GM11168 (cell line): Measurements from ENCODE around the gene MYO16.
"Not testable (repeated sequence)": the region's sequence is repeated elsewhere in the genome, so short reads cannot be mapped to it uniquely, and the experiment has no call there.

Experiments used
- in situ Hi-C: fragments of 300-500 bp; cut with MboI; formaldehyde crosslinking; loops from one replicate; pipeline ENCODE4 v1.12.0; 2022; ENCODE audit warnings: low sequenced_read_pairs; ENCODE audit not compliant: unreplicated experiment

MYO16 gene

DNA sequence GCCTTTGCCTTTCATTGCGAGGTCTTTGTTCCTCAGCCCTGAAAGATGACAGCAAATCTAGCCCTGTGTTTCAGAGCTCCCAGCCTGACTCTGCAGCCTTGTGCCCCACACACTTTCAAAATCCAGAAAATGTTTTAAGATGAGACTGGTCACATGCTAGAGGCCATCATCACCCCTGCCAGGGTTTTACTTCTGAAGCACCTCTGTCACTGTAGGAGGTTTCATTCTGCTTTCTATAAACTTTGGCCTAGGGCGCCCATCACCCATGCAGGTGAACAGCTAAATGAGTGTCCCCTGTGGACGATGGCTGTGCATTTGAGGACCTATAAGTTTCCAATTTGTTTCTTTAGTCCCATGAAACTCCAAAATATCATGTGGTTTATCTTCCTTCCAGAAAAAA lies 574.2 kb downstream of the MYO16 start:
- in situ Hi-C loops, result no loop called here

- in situ Hi-C loops, result no loop called here
Measured at GRCh38 chr13:109204252-109204651, 574.8 kb downstream of the MYO16 start.

GRCh38 chr13:109204657-109205056 lies 575.2 kb downstream of the MYO16 start:
- in situ Hi-C loops, result no loop called here

GRCh38 chr13:109205315-109205714 lies 575.9 kb downstream of the MYO16 start:
- in situ Hi-C loops, result no loop called here

DNA sequence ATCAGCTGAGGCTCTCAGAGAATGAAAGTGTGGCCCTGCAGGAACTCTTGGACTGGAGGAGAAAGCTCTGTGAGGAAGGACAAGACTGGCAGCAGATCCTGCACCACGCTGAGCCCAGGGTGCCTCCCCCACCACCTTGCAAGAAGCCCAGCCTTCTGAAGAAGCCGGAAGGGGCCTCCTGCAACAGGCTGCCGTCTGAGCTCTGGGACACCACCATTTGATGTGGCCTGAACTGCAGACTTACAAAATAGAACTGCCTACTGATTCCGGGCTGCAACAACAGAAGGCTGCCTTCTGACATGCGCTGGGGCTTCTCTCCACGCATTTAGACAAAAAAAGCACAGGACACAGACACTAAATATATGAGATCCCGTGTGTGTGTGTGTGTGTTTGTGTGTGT lies 577.2 kb downstream of the MYO16 start:
- in situ Hi-C loops, result no loop called here

- in situ Hi-C loops, result no loop called here
Measured at GRCh38 chr13:109207622-109208021, 578.2 kb downstream of the MYO16 start.

DNA sequence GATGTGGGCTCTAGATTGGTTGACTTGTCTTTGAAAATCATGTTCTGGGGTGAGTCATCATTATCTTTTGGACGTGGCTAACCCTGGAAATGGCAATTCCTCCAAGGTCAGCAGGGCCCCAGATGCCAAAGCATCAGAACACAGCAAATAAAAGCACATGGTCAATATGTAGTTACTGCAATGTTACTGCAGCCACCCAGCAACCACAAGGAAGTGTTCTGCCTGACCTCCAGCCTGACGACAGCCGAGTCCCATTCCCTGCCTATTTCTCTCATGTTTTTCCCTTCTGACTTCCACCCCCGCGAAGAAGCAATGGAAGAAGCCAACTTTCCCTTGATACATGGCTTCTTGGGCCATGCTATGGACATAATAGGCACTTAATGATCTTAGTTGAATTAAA lies 579.1 kb downstream of the MYO16 start:
- in situ Hi-C loops, result no loop called here

DNA sequence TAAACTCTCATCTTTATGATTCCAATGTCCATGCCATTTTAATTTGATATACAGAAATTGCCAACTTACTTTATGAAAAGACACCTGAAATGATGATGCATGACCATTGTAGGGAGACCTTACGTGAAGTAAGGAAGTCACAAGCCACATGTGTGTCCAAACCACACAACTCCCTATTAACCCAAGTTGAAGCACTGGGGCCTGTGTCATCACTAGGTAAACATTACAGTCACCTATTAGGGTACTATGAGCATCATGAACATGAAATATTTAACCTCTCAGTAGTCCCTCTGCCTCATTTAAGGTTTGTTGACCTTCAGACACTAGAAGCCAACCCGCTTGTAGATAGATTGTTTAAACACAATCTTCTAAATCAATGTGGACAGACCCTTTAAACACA lies 580.1 kb downstream of the MYO16 start:
- in situ Hi-C loops, result no loop called here

GRCh38 chr13:109211616-109212015 lies 582.2 kb downstream of the MYO16 start:
- in situ Hi-C loops, result no loop called here

DNA sequence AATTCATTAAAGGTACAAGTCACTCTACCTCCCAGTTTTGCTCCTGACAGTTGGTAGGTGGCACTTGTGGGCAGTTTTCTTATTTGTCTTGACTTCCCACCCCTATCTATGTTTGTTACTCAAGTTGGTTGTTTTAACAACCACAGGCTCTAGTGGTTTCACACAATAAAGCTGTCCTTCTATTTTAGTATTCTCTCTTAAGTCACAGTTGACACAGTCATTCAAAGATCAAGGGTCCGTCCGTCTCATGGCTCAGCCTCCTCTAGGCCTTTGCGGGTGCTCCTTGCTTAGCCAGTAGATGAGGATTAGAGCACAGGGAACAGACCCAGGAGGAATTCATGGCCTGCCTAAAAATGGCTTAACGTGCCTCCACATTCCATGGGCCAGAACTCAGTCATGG lies 583.2 kb downstream of the MYO16 start:
- in situ Hi-C loops, result no loop called here

DNA sequence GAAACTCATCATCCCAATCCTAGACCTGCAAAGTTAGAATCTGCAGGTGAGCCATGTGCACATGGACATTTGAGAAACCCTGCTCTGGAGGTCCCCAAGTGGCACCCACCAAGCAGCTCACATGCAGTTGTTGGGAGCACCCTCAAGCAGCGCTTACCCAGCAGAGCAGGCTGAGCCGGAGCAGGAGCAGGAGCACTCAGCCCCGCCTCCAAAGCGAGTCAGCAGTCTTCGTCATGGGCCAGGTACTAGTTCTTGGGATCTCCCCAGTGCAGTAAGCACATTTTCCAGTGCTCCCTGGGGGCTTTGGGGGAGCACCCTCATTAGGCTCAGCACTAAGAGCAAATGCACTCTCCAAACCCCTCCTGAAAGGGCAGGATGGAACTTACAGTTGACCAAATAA lies 584.3 kb downstream of the MYO16 start:
- in situ Hi-C loops, result no loop called here

GRCh38 chr13:109214393-109214792 lies 585.0 kb downstream of the MYO16 start:
- in situ Hi-C loops, result no loop called here

- in situ Hi-C loops, result no loop called here
Measured at GRCh38 chr13:109215377-109215776, 586.0 kb downstream of the MYO16 start.

DNA sequence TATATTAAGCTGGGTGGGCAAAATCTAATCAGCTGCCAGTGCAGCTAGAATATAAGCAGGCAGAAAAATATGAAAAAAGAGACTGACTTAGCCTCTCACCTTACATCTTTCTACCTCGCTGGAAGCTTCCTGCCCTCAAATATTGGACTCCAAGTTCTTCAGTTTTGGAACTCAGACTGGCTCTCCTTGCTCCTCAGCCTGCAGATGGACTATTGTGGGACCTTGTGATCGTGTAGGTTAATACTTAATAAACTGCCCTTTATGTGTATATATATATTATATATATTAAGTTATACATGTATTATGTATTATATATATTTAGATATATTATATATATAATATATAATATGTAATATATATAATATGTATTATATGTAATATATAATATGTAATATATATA lies 588.1 kb downstream of the MYO16 start:
- in situ Hi-C loops, result not testable (repeated sequence)

DNA sequence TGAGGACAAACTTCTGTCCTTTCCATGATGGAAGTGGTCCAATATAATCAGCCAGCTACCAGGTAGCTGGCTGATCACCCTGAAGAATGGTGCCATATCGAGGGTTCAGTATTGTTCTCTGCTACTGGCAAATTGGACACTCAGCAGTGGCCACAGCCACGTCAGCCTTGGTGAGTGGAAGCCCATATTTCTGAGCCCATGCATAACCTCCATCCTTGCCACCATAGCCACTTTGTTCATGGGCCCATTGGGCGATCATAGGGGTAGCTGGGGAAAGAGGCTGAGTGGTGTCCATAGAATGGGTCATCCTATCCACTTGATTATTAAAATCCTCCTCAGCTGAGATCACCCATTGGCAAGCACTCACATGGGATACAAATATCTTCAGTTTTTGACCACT lies 591.2 kb downstream of the MYO16 start:
- in situ Hi-C loops, result no loop called here

- in situ Hi-C loops, result no loop called here
Measured at GRCh38 chr13:109224033-109224432, 594.6 kb downstream of the MYO16 start.

DNA sequence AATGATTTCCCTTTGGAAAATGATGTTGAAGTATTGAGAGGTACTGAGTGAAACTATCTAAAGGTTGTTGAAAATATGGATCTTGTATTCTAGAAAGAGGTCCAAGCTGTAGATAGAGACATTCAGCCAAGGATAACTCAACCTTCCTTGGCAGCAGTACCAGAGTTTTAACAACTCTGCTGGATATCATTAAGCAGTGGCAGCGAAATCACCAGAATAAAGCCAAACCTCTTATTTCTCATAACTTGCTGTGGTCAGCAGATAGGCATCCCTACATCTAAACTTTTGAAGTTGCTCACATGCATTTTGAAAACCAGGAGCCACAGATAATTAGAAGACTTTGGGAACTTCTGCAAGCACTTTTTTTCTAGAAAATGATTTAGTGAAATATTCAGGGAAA lies 597.2 kb downstream of the MYO16 start:
- in situ Hi-C loops, result no loop called here

DNA sequence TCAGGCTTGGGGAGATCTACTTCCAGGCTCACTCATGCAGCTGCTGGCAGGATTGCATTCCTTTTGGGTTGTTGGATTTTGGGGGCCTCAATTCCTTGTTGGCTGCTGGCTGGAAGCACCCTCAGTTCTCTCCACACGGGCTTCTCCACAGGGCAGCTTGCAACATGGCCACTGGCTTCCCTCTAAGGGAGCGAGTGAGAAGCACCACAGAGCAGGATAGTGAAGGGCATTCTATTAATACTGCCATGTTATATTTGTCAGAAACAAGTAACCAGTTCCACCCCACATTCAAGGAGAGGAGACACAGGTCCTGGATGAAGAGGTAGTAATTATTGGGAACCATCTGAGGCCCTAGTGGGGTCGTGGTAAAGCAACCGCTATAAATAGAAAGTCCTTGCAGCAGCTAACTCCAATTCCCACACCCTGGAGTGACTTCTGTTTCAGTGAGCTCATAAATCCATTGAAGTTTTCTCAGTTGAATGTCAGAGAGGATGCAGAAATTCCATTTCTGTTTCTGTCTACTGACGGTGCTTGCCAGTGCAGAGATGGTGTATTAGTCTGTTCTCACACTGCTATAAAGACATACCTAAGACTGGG lies 598.0 kb downstream of the MYO16 start:
- in situ Hi-C loops, result no loop called here

- in situ Hi-C loops, result no loop called here
Measured at GRCh38 chr13:109228211-109228610, 598.8 kb downstream of the MYO16 start.

DNA sequence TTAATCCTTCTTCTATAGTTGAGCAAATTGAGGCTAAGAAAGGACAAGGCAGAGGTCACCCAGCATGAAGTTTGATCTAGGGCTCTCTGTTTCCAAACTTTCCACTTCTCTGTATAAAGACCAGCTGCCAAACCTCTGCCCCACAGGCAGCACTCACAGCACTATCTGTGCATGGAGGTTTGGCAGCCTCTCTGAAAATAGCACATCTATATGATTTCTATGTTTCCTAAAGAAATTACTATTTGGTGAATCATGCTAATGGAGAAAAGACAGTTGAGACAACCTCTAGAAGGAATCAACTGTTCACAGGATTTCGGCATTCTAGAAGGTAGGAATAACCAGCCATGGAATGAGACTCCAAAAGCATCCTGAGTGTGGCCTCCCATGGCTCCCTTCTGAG lies 602.5 kb downstream of the MYO16 start:
- in situ Hi-C loops, result no loop called here

DNA sequence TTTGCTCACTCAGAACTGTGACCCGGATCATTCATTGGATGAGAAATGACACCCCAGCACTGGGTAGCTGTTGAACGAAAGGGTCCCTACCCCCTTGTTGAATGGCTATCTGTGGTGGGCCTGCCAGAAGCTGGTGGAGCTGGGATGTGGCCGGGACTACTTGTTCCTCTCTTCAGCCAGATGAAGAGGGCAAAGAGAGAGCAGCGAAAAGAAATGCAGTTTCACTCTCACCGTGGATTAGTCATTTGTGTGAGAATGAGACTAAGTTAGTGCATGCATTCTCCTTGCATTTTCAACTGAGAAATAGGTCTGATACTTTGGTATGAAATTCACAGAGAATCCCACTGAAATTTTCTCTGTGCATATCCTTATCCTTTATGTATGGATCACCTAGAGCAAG lies 603.9 kb downstream of the MYO16 start:
- in situ Hi-C loops, result no loop called here

GRCh38 chr13:109235901-109236300 lies 606.5 kb downstream of the MYO16 start:
- in situ Hi-C loops, result no loop called here

DNA sequence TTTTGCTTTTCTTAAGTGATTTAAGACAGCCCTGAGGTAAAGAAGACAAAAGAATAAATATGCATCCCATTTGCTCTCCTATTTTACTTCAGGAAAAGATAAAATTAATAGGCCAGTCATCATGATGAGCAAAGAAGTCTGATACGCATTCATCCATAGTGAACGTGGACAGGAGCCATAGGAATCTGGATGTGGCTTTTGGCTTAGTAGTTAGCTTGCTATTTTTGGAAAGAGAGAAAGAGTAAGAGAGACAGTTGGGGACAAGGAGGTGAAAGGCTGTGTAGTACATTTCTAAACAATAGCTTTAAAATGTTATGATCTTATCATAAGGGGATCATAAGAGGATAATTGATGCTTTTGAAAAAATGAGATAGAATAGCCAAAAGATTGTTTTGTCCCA lies 611.7 kb downstream of the MYO16 start:
- in situ Hi-C loops, result no loop called here
